ENCODE measurements around the gene IFNAR2.

DNA sequence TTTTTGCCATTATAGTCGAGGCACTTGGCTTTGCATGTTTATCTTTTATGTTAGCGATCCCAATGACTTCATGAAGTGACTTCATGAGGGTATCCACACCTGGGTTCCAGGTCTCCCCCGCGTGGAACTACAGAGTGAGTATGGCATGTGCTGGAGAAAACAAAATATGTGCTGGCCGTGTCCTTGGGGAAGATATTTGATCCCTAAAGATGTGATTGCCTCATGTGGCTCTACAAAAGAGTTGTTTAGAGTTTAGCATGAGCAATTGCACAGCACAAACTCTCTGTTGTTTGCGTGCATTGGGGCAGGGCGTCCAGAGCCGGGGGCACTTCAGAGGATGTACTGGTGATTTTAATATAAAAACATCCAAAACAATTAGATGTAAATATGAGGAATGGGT is 41.2 kb downstream of the IFNAR2 start:
- TF ChIP-seq, protein P1, sequence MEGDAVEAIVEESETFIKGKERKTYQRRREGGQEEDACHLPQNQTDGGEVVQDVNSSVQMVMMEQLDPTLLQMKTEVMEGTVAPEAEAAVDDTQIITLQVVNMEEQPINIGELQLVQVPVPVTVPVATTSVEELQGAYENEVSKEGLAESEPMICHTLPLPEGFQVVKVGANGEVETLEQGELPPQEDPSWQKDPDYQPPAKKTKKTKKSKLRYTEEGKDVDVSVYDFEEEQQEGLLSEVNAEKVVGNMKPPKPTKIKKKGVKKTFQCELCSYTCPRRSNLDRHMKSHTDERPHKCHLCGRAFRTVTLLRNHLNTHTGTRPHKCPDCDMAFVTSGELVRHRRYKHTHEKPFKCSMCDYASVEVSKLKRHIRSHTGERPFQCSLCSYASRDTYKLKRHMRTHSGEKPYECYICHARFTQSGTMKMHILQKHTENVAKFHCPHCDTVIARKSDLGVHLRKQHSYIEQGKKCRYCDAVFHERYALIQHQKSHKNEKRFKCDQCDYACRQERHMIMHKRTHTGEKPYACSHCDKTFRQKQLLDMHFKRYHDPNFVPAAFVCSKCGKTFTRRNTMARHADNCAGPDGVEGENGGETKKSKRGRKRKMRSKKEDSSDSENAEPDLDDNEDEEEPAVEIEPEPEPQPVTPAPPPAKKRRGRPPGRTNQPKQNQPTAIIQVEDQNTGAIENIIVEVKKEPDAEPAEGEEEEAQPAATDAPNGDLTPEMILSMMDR (IDR thresholded peaks at IDR 0.05) = no peak
- TF ChIP-seq POLR2AphosphoS5 (IDR thresholded peaks at IDR 0.05) = no peak
- TF ChIP-seq POLR2A (IDR thresholded peaks at IDR 0.05) = no peak
